ENCODE measurements around the gene ESRRB. TPM values are rescaled to one million over a fixed set of nuclear protein-coding genes. Genes with fewer than 3 reads are reported as not detected.

Gene ESRRB
- polyA plus RNA-seq, 1 of the 3 experiments (the other 2 are of a cell fraction) = 0.05 TPM

DNA sequence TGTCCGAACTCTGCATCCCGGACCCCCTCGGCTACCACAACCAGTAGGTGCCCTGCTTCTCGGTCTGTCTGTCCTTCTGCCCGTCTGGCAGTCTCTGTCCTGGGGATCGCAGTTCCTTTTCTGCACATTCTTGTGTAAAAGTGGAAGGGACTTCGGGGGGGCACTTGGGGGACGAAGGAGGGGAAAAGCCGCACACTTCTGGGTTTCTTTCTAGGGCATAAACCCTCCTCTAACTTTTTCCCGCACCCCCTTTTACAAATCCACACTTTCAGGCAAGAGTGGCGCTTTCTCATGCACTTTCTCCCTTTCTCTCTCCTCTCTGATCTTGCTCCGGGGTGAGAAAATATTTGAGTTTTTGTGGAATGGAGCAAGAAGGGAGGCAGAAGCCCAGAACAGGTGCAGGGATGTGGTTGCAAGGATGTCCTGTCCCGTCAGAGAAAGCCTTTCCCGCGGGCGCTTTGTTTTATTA is 506 bp downstream of the ESRRB start (continued):
- TF ChIP-seq FOXM1 (IDR thresholded peaks at IDR 0.05; ENCODE audit: low read depth) = no peak

DNA sequence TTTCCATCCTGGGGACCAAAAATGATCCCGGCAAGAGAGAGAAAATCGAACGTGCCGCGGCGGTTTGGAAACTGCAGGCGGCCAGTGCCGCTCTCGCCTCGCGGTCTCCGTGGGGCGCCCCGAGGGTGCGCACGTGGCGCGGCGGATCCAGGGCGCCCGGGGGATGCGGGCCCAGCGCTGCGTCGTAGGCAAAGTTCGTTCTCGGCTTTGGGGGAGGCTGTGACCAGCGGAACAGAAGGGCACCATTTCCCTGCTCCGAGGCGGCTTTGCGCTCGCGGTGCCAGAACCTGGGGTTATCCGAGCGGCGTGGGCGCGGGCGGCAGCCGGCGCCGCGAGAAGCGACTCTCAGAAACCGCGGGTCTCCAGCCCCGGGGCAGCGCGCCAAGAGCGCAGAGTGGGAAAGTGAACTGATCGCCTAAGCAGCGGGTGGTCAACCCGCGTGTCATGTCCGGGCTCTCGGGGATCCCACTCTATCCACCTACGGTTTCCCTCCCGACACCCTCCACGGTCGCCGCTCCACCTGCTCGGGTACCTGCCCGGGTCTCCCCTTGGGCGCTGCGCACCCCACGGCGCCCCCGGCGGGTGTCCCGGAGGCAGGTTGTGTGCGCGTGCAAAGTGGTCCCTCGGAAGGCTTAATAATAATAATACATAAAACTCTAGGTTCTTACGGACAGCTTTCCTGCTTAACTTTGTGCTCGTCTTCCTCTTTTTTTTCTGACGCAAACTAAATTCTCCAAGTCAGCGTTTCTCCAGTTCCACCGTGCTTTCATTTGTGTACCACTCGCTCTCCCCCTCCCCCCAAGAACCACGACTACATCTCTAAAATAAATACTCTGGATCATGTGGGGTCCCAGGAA is 1.2 kb downstream of the ESRRB start:
- Histone ChIP-seq H3K9me3 (no peaks in the 10 kb centered on the region), H4K20me1 (ENCODE audit: insufficient read depth) (no peaks in the 10 kb centered on the region), H3K27me3 (ENCODE audit: insufficient read depth) (peaks cover 92% of the 10 kb centered on the region), H3F3A (replicated peaks; ENCODE audit: insufficient read depth) (no peaks in the 10 kb centered on the region), H3K79me2 (ENCODE audit: insufficient read depth) (no peaks in the 10 kb centered on the region), H2AFZ (ENCODE audit: low read depth) (no peak overlapping the region), H3K9ac (no peak overlapping the region), H3K4me1 (ENCODE audit: control insufficient read depth in 1 of 2, insufficient read depth in 2 of 2, low read depth in 1 of 2, low read length in 1 of 2) (peaks cover 3% of the 10 kb centered on the region in 2 experiments; a peak in 2 of 4 replicates), H3K36me3 (replicated peaks in 1 of 2; ENCODE audit: control insufficient read depth in 1 of 2, insufficient read depth in 2 of 2, low read length in 1 of 2) (no peaks in the 10 kb centered on the region), H3K9me2 (no peaks in the 10 kb centered on the region), H3K27ac (ENCODE audit: low read depth in 2 of 2, low read length in 1 of 2) (no peak overlapping the region), H3K4me2 (peak overlapping the region; percentile 72; the same call in 1 of the 2 replicates), H3K4me3 (ENCODE audit: low read depth in 2 of 2, low read length in 1 of 2) (no peak overlapping the region)
- DNase-seq = peak; percentile 40
- TF ChIP-seq, protein P1, sequence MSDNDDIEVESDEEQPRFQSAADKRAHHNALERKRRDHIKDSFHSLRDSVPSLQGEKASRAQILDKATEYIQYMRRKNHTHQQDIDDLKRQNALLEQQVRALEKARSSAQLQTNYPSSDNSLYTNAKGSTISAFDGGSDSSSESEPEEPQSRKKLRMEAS (IDR thresholded peaks at IDR 0.05; ENCODE audit: low read depth) = no peak
- no peak for TF ChIP-seq RAD21 (IDR thresholded peaks at IDR 0.05; ENCODE audit: low read length)
- no peak for TF ChIP-seq NRF1 (IDR thresholded peaks at IDR 0.05; ENCODE audit: low read depth, low read length)
- TF ChIP-seq MXI1 (IDR thresholded peaks at IDR 0.05; ENCODE audit: low read depth, low read length) = no peak
- TF ChIP-seq EP300 (IDR thresholded peaks at IDR 0.05; ENCODE audit: borderline replicate concordance in 1 of 2, low read depth in 1 of 2, low read length in 1 of 2) = no peak
- TF ChIP-seq MEF2A (IDR thresholded peaks at IDR 0.05; ENCODE audit: borderline replicate concordance, low read depth) = no peak
- TF ChIP-seq TAF1 (IDR thresholded peaks at IDR 0.05; ENCODE audit: borderline replicate concordance, low read depth, low read length) = no peak
- no peak for TF ChIP-seq SIN3A (IDR thresholded peaks at IDR 0.05; ENCODE audit: borderline replicate concordance, low read depth, low read length)
- TF ChIP-seq, protein P2, sequence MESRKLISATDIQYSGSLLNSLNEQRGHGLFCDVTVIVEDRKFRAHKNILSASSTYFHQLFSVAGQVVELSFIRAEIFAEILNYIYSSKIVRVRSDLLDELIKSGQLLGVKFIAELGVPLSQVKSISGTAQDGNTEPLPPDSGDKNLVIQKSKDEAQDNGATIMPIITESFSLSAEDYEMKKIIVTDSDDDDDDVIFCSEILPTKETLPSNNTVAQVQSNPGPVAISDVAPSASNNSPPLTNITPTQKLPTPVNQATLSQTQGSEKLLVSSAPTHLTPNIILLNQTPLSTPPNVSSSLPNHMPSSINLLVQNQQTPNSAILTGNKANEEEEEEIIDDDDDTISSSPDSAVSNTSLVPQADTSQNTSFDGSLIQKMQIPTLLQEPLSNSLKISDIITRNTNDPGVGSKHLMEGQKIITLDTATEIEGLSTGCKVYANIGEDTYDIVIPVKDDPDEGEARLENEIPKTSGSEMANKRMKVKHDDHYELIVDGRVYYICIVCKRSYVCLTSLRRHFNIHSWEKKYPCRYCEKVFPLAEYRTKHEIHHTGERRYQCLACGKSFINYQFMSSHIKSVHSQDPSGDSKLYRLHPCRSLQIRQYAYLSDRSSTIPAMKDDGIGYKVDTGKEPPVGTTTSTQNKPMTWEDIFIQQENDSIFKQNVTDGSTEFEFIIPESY (IDR thresholded peaks at IDR 0.05; ENCODE audit: borderline replicate concordance, low read depth) = no peak
- no peak for TF ChIP-seq GATA2 (CRISPR knock-in tag; IDR thresholded peaks at IDR 0.05)
- no peak for TF ChIP-seq SMC3 (IDR thresholded peaks at IDR 0.05; ENCODE audit: low read depth, low read length)
- TF ChIP-seq, protein P3, sequence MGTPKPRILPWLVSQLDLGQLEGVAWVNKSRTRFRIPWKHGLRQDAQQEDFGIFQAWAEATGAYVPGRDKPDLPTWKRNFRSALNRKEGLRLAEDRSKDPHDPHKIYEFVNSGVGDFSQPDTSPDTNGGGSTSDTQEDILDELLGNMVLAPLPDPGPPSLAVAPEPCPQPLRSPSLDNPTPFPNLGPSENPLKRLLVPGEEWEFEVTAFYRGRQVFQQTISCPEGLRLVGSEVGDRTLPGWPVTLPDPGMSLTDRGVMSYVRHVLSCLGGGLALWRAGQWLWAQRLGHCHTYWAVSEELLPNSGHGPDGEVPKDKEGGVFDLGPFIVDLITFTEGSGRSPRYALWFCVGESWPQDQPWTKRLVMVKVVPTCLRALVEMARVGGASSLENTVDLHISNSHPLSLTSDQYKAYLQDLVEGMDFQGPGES (IDR thresholded peaks at IDR 0.05; ENCODE audit: low read depth, low read length) = no peak
- TF ChIP-seq, protein P4, sequence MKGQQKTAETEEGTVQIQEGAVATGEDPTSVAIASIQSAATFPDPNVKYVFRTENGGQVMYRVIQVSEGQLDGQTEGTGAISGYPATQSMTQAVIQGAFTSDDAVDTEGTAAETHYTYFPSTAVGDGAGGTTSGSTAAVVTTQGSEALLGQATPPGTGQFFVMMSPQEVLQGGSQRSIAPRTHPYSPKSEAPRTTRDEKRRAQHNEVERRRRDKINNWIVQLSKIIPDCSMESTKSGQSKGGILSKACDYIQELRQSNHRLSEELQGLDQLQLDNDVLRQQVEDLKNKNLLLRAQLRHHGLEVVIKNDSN (IDR thresholded peaks at IDR 0.05; ENCODE audit: borderline replicate concordance, low read depth) = no peak
- no peak for TF ChIP-seq FOXM1 (IDR thresholded peaks at IDR 0.05; ENCODE audit: low read depth)
- TF ChIP-seq RXRA (IDR thresholded peaks at IDR 0.05; ENCODE audit: borderline replicate concordance, low read depth) = no peak
- WGBS (ENCODE audit: low lambda C conversion rate) = 10% methylated on average over 26 of the region's 80 CpGs
- CTCF ChIA-PET = interaction anchor here (1.8 kb wide), 1 partner anchor 10 kb away, joined by 14 read pairs; no protein-coding TSS in a partner anchor
- POLR2A ChIA-PET = no interaction called here
